H9 (cell line): Measurements from ENCODE around the gene NXN. TPM values are rescaled to one million over a fixed set of nuclear protein-coding genes. Genes with fewer than 3 reads are reported as not detected.

Experiments used
- DNase-seq: peaks from one replicate; pipeline ENCODE4 v3.0.0-alpha.2; 2017
- H2AFZ ChIP-seq: one replicate; pipeline ENCODE4 v1.6.1; 2013; ENCODE audit warnings: mild to moderate bottlenecking, low read length, control low read depth, moderate library complexity
- H2AK5ac ChIP-seq: 2 replicates; pipeline ENCODE4 v1.6.1; 2013; ENCODE audit warnings: low read length, control low read depth, mixed read lengths; ENCODE audit not compliant: insufficient read length
- H2BK120ac ChIP-seq: one replicate; pipeline ENCODE4 v1.6.1; 2013; ENCODE audit warnings: low read depth, mild to moderate bottlenecking, low read length, control low read depth, inconsistent platforms; ENCODE audit not compliant: poor library complexity, severe bottlenecking
- H2BK12ac ChIP-seq: 2 replicates; pipeline ENCODE4 v1.6.1; 2013; ENCODE audit warnings: low read length, control low read depth, mixed read lengths, low read depth; ENCODE audit not compliant: insufficient read length
- H2BK15ac ChIP-seq: 2 replicates; pipeline ENCODE4 v1.6.1; 2013; ENCODE audit warnings: low read depth, low read length, control low read depth
- H2BK20ac ChIP-seq: one replicate; pipeline ENCODE4 v1.6.1; 2013; ENCODE audit warnings: low read depth, mild to moderate bottlenecking, low read length, control low read depth, inconsistent platforms; ENCODE audit not compliant: poor library complexity, severe bottlenecking
- H2BK5ac ChIP-seq: 2 replicates; pipeline ENCODE4 v1.6.1; 2013; ENCODE audit warnings: low read length, control low read depth, mixed read lengths; ENCODE audit not compliant: insufficient read length
- H3K14ac ChIP-seq: 2 replicates; pipeline ENCODE4 v1.6.1; 2013; ENCODE audit warnings: low read length, control low read depth; ENCODE audit not compliant: insufficient read depth
- H3K18ac ChIP-seq: 2 replicates; pipeline ENCODE4 v1.6.1; 2013; ENCODE audit warnings: low read depth, mild to moderate bottlenecking, mixed read lengths, low read length, control low read depth; ENCODE audit not compliant: insufficient read length
- H3K23ac ChIP-seq: 2 replicates; pipeline ENCODE4 v1.6.1; 2013; ENCODE audit warnings: low read length, control low read depth, mixed read lengths, low read depth; ENCODE audit not compliant: insufficient read length
- H3K23me2 ChIP-seq: 2 replicates; pipeline ENCODE4 v1.6.1; 2013; ENCODE audit warnings: low read depth, mild to moderate bottlenecking, mixed read lengths, low read length, control low read depth; ENCODE audit not compliant: insufficient read length, poor library complexity, severe bottlenecking
- H3K27ac ChIP-seq: 2 replicates; pipeline ENCODE4 v1.5.1; 2013; ENCODE audit warnings: low read length, control low read depth, mixed read lengths, low read depth; ENCODE audit not compliant: insufficient read length
- H3K27me3 ChIP-seq: 2 replicates; pipeline ENCODE4 v1.6.1; 2013; ENCODE audit warnings: low read length, control low read depth, inconsistent platforms; ENCODE audit not compliant: insufficient read depth
- H3K4ac ChIP-seq: 2 replicates; pipeline ENCODE4 v1.6.1; 2013; ENCODE audit warnings: low read depth, mild to moderate bottlenecking, control low read depth, inconsistent platforms, low read length, moderate library complexity
- H3K4me1 ChIP-seq: 2 replicates; pipeline ENCODE4 v1.6.1; 2013; ENCODE audit warnings: low read length, control low read depth, inconsistent platforms; ENCODE audit not compliant: insufficient read depth
- H3K4me2 ChIP-seq: 2 replicates; pipeline ENCODE4 v1.6.1; 2013; ENCODE audit warnings: low read length, control low read depth, mixed read lengths; ENCODE audit not compliant: insufficient read length, insufficient read depth
- H3K56ac ChIP-seq: 2 replicates; pipeline ENCODE4 v1.6.1; 2013; ENCODE audit warnings: low read depth, mild to moderate bottlenecking, mixed read lengths, low read length, control low read depth; ENCODE audit not compliant: insufficient read length
- H3K79me1 ChIP-seq: 2 replicates; pipeline ENCODE4 v1.6.1; 2013; ENCODE audit warnings: low read depth, mild to moderate bottlenecking, moderate library complexity, low read length, control low read depth, inconsistent platforms; ENCODE audit not compliant: insufficient read depth, poor library complexity, severe bottlenecking
- H3K79me2 ChIP-seq: 2 replicates; pipeline ENCODE4 v1.6.1; 2013; ENCODE audit warnings: low read length, control low read depth, inconsistent platforms; ENCODE audit not compliant: insufficient read depth
- H3K9ac ChIP-seq: 2 replicates; pipeline ENCODE4 v1.6.1; 2013; ENCODE audit warnings: low read length, control low read depth, mixed read lengths; ENCODE audit not compliant: insufficient read length; ENCODE audit errors: extremely low read depth
- H3K9me3 ChIP-seq: one replicate; pipeline ENCODE4 v1.6.1; 2013; ENCODE audit warnings: low read depth, low read length, inconsistent platforms; ENCODE audit not compliant: control insufficient read depth
- H3T11ph ChIP-seq: one replicate; pipeline ENCODE4 v1.6.1; 2013; ENCODE audit warnings: mild to moderate bottlenecking, low read length, control low read depth, inconsistent platforms
- H4K20me1 ChIP-seq: one replicate; pipeline ENCODE4 v1.6.1; 2013; ENCODE audit not compliant: control insufficient read depth, insufficient read length, insufficient read depth
- H4K5ac ChIP-seq: 2 replicates; pipeline ENCODE4 v1.6.1; 2013; ENCODE audit warnings: low read depth, mild to moderate bottlenecking, mixed read lengths, low read length, control low read depth; ENCODE audit not compliant: insufficient read length
- H4K8ac ChIP-seq: replicated peaks from 2 replicates; pipeline ENCODE4 v1.6.1; 2013; ENCODE audit warnings: low read length, control low read depth, mixed read lengths, low read depth; ENCODE audit not compliant: insufficient read length
- H4K91ac ChIP-seq: 2 replicates; pipeline ENCODE4 v1.6.1; 2013; ENCODE audit warnings: low read depth, mild to moderate bottlenecking, moderate library complexity, mixed read lengths, low read length, control low read depth; ENCODE audit not compliant: insufficient read length
- H3K27ac Mint-ChIP-seq, 3 experiments: 2 replicates in 2 of 3; 3 replicates in 1 of 3; pipeline ENCODE4 v1.8.0; 2020 to 2021; ENCODE audit warnings: mixed read lengths in 3 of 3, mild to moderate bottlenecking in 1 of 3, moderate library complexity in 1 of 3
- H3K27me3 Mint-ChIP-seq: 2 replicates; pipeline ENCODE4 v1.8.0; 2021; ENCODE audit warnings: low read depth, mild to moderate bottlenecking, moderate library complexity, mixed read lengths
- H3K36me3 Mint-ChIP-seq, 3 experiments: 2 replicates in 2 of 3; 3 replicates in 1 of 3; pipeline ENCODE4 v1.8.0; 2020 to 2021; ENCODE audit warnings: low read depth in 3 of 3, mixed read lengths in 3 of 3; ENCODE audit not compliant: insufficient read depth in 1 of 3
- H3K4me1 Mint-ChIP-seq, 2 experiments: 2 replicates each; pipeline ENCODE4 v1.8.0; 2020; ENCODE audit warnings: mixed read lengths in 2 of 2
- H3K4me3 Mint-ChIP-seq, 2 experiments: 2 replicates in 1 of 2; 3 replicates in 1 of 2; pipeline ENCODE4 v1.8.0; 2020 to 2021; ENCODE audit warnings: mild to moderate bottlenecking in 2 of 2, mixed read lengths in 2 of 2, moderate library complexity in 1 of 2
- H3K9me3 Mint-ChIP-seq, 2 experiments: 2 replicates in 1 of 2; 3 replicates in 1 of 2; pipeline ENCODE4 v1.8.0; 2020; ENCODE audit warnings: mild to moderate bottlenecking in 2 of 2, mixed read lengths in 2 of 2, moderate library complexity in 1 of 2
- WGBS: extraction: QIAGEN DNeasy Blood & Tissue Kit; methylation state at CpG from one replicate; pipeline ENCODE4 v1.1.7; 2013; ENCODE audit warnings: missing lambda C conversion rate, low lambda C conversion rate, mixed read lengths; ENCODE audit not compliant: insufficient read length; ENCODE audit errors: extremely low coverage; 5-methylcytosine and 5-hydroxymethylcytosine counted together
- total RNA-seq: library from RNA; stranded (reverse); gene quantifications from 2 replicates; pipeline ENCODE4 v1.2.1, GENCODE V29; 2021
- TF ChIP-seq, protein P1 (sequence below): fragments of 200-600 bp; sonication (generic); conservative IDR thresholded peaks from 3 replicates; pipeline ENCODE4 v1.8.0; 2021; ENCODE audit warnings: antibody characterized with exemption, mild to moderate bottlenecking

The NXN gene
- total RNA-seq, 1 experiment from 2014 or later: 93.6 TPM

DNA sequence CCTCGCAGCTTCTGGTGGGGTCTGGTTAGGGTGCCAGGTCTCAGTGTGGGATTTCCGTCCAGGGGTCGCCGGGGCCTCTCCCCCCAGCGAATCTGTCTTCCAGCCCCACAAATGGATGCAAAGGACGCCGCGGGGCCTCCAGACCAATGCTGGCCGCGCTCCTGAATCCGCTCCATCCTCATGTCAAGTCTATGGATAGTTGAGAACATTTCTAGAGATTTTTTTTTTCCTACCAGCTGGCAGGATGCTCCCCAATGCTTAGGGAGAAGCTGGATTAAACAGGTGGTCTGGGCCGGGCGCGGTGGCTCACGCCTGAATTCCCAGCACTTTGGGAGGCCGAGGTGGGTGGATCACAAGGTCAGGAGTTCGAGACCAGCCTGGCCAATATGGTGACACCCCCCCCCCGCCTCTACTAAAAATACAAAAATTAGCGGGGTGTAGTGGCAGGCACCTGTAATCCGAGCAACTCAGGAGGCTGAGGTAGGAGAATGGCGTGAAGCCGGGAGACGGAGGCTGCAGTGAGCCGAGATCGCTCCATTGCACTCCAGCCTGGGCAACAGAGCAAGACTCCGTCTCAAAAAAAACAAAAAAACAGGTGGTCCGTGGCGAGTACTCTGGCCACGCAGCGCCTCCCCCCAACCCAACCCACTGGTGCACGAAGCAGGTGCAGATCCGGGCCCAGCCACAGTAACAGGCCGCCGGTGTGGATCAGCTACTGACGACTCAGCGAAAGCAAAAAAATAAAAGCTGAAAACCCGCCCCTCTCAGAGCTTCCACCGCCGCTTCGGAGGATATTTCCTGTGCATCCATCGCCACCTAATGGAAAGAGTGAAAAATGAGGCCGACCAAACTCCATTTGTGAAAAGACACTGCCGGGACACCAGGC is 1.1 kb upstream of the NXN start:
- peak overlapping the region in 2 of 3 experiments; percentile 78 to 91; a peak in 3 of 7 replicates for H3K27ac Mint-ChIP-seq
- TF ChIP-seq, protein P1, sequence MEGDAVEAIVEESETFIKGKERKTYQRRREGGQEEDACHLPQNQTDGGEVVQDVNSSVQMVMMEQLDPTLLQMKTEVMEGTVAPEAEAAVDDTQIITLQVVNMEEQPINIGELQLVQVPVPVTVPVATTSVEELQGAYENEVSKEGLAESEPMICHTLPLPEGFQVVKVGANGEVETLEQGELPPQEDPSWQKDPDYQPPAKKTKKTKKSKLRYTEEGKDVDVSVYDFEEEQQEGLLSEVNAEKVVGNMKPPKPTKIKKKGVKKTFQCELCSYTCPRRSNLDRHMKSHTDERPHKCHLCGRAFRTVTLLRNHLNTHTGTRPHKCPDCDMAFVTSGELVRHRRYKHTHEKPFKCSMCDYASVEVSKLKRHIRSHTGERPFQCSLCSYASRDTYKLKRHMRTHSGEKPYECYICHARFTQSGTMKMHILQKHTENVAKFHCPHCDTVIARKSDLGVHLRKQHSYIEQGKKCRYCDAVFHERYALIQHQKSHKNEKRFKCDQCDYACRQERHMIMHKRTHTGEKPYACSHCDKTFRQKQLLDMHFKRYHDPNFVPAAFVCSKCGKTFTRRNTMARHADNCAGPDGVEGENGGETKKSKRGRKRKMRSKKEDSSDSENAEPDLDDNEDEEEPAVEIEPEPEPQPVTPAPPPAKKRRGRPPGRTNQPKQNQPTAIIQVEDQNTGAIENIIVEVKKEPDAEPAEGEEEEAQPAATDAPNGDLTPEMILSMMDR: peak; percentile 82
- H3K9ac ChIP-seq: no peak overlapping the region

More for the DNA sequence above, 1.1 kb upstream of the NXN start:
- Histone ChIP-seq H2AK5ac (no peak overlapping the region), H3K4me1 (peaks cover 5% of the 10 kb centered on the region), H2BK12ac (no peak overlapping the region), H3K23ac (no peak overlapping the region), H3K56ac (no peak overlapping the region), H4K8ac (no peak overlapping the region), H3K27me3 (no peaks in the 10 kb centered on the region), H3K14ac (no peak overlapping the region), H4K5ac (no peak overlapping the region), H4K91ac (no peak overlapping the region), H2AFZ (no peak overlapping the region), H3K27ac (no peak overlapping the region), H3K79me2 (peaks cover 14% of the 10 kb centered on the region), H2BK20ac (no peak overlapping the region), H4K20me1 (no peaks in the 10 kb centered on the region), H3K18ac (no peak overlapping the region), H2BK5ac (no peak overlapping the region), H3K23me2 (peaks cover 18% of the 10 kb centered on the region), H2BK120ac (no peak overlapping the region), H2BK15ac (no peak overlapping the region), H3K79me1 (no peaks in the 10 kb centered on the region), H3K9me3 (no peaks in the 10 kb centered on the region), H3K4ac (no peak overlapping the region), H3K4me2 (peak overlapping the region; percentile 32), H3T11ph (no peak overlapping the region)
- H3K9me3 Mint-ChIP-seq: no peaks in the 10 kb centered on the region; a peak in 1 of 5 replicates
- DNase-seq: peak; percentile 89
- no peaks in the 10 kb centered on the region for H3K27me3 Mint-ChIP-seq
- H3K36me3 Mint-ChIP-seq: peaks cover 0 to 3% (median 2%) of the 10 kb centered on the region in 3 experiments; a peak in 2 of 7 replicates
- H3K4me1 Mint-ChIP-seq: peaks cover 32 to 35% of the 10 kb centered on the region in 2 experiments
- peak overlapping the region; percentile 75 to 89 for H3K4me3 Mint-ChIP-seq
- no CpG with 5 or more reads among the region's 43 CpGs for WGBS
